HepG2 (cell line): Measurements from ENCODE around the gene CHEK2. TPM values are rescaled to one million over a fixed set of nuclear protein-coding genes. Genes with fewer than 3 reads are reported as not detected.

Experiments
- CHD4 ChIP-seq: fragments of 200-600 bp; sonication (generic); IDR thresholded peaks from 2 replicates; pipeline ENCODE4 v1.7.0; 2017; ENCODE audit warnings: mild to moderate bottlenecking, low read length, borderline replicate concordance
- EEA1 ChIP-seq: sonication (generic); formaldehyde crosslinking; IDR thresholded peaks from 2 replicates; pipeline ENCODE4 v1.5.1; 2020; ENCODE audit warnings: mild to moderate bottlenecking, missing genetic modification reagents, borderline replicate concordance
- FOXJ3 ChIP-seq: sonication (generic); formaldehyde crosslinking; IDR thresholded peaks from 2 replicates; pipeline ENCODE4 v1.4.0; 2020; ENCODE audit warnings: missing genetic modification reagents, mild to moderate bottlenecking, borderline replicate concordance
- FOXM1 ChIP-seq: sonication (generic); formaldehyde crosslinking; IDR thresholded peaks from 2 replicates; pipeline ENCODE4 v1.5.0; 2020; ENCODE audit warnings: missing genetic modification reagents
- GABPA ChIP-seq, 2 experiments: IDR thresholded peaks; 2 replicates each; pipeline ENCODE4 v1.6.1; 2011 to 2016; ENCODE audit warnings: low read depth in 2 of 2, low read length in 1 of 2, missing biosample characterization in 1 of 2, missing genetic modification characterization in 1 of 2
- HDAC1 ChIP-seq: sonication (generic); formaldehyde crosslinking; IDR thresholded peaks from 2 replicates; pipeline ENCODE4 v1.5.1; 2020; ENCODE audit warnings: mild to moderate bottlenecking, missing genetic modification reagents
- HMG20A ChIP-seq: IDR thresholded peaks from 2 replicates; pipeline ENCODE4 v1.6.1; 2016; ENCODE audit warnings: borderline replicate concordance
- HNF4G ChIP-seq, 2 experiments: sonication (generic) in 1 of 2; formaldehyde crosslinking in 1 of 2; IDR thresholded peaks; 2 replicates each; pipeline versions ENCODE4 v1.4.0 to v1.6.1; 2011 to 2020; ENCODE audit warnings: borderline replicate concordance in 2 of 2, low read depth in 2 of 2, mild to moderate bottlenecking in 2 of 2, low read length in 1 of 2, missing genetic modification reagents in 1 of 2, moderate library complexity in 1 of 2
- KLF15 ChIP-seq: sonication (generic); formaldehyde crosslinking; IDR thresholded peaks from 2 replicates; pipeline ENCODE4 v1.8.1; 2023; ENCODE audit warnings: borderline replicate concordance, mild to moderate bottlenecking, inconsistent platforms, missing genetic modification reagents, mixed read lengths
- KMT2A ChIP-seq: sonication (generic); formaldehyde crosslinking; IDR thresholded peaks from 2 replicates; pipeline ENCODE4 v1.4.0; 2020; ENCODE audit warnings: missing genetic modification reagents
- PPARG ChIP-seq: conservative IDR thresholded peaks from 2 replicates; pipeline ENCODE4 v1.6.1; 2016; ENCODE audit warnings: missing biosample characterization, missing genetic modification reagents
- RXRA ChIP-seq: sonication (generic); formaldehyde crosslinking; IDR thresholded peaks from 2 replicates; pipeline ENCODE4 v1.5.1; 2020; ENCODE audit warnings: missing genetic modification reagents
- SP5 ChIP-seq: IDR thresholded peaks from 2 replicates; pipeline ENCODE4 v1.6.1; 2016; ENCODE audit warnings: low read depth, borderline replicate concordance
- YY1 ChIP-seq: IDR thresholded peaks from 2 replicates; pipeline ENCODE4 v1.6.1; 2011; ENCODE audit warnings: low read length, low read depth, moderate library complexity, mild to moderate bottlenecking; ENCODE audit not compliant: insufficient read depth, insufficient replicate concordance
- ZFYVE20 ChIP-seq: sonication (generic); formaldehyde crosslinking; IDR thresholded peaks from 2 replicates; pipeline ENCODE4 v1.8.0; 2023; ENCODE audit warnings: low read depth, mild to moderate bottlenecking, moderate library complexity, missing genetic modification reagents, borderline replicate concordance
- ZIK1 ChIP-seq: sonication (generic); formaldehyde crosslinking; IDR thresholded peaks from 2 replicates; pipeline ENCODE4 v1.5.0; 2020; ENCODE audit warnings: mild to moderate bottlenecking, low read depth, missing genetic modification reagents, borderline replicate concordance
- ZNF329 ChIP-seq: sonication (generic); formaldehyde crosslinking; IDR thresholded peaks from 2 replicates; pipeline ENCODE4 v1.9.0; 2021; ENCODE audit warnings: low read depth, mild to moderate bottlenecking, missing genetic modification reagents
- ZNF484 ChIP-seq: sonication (generic); formaldehyde crosslinking; IDR thresholded peaks from 2 replicates; pipeline ENCODE4 v1.5.1; 2020; ENCODE audit warnings: mild to moderate bottlenecking, low read depth, missing genetic modification reagents, borderline replicate concordance
- ZNF773 ChIP-seq: sonication (generic); formaldehyde crosslinking; IDR thresholded peaks from 2 replicates; pipeline ENCODE4 v1.4.0; 2020; ENCODE audit warnings: missing genetic modification reagents, borderline replicate concordance
- ZNF780A ChIP-seq: sonication (generic); formaldehyde crosslinking; IDR thresholded peaks from 2 replicates; pipeline ENCODE4 v1.8.0; 2022; ENCODE audit warnings: mild to moderate bottlenecking, missing genetic modification reagents, moderate library complexity
- ZNF850 ChIP-seq: sonication (generic); formaldehyde crosslinking; conservative IDR thresholded peaks from 2 replicates; pipeline ENCODE4 v1.9.0; 2021; ENCODE audit warnings: mild to moderate bottlenecking, missing genetic modification reagents
- ZSCAN31 ChIP-seq: sonication (generic); formaldehyde crosslinking; IDR thresholded peaks from 2 replicates; pipeline ENCODE4 v1.5.0; 2020; ENCODE audit warnings: low read depth, mild to moderate bottlenecking, missing genetic modification reagents
- polyA plus RNA-seq, 8 experiments: library from polyadenylated mRNA; depleted of rRNA in 3 of 8; stranded (reverse) in 7 of 8; unstranded in 1 of 8; fragments of >200 nt; fragmentation: Illumina TruSeq in 4 of 8; extraction: Trizol in 4 of 8; gene quantifications; 2 replicates each; pipeline versions ENCODE4 v1.2.1 to v1.2.3, GENCODE V29; 2011 to 2016; ENCODE audit warnings: low read depth in 4 of 8, missing spikeins in 1 of 8, mixed read lengths in 1 of 8; ENCODE audit not compliant: insufficient read depth in 1 of 8
- total RNA-seq, 5 experiments: library from RNA; depleted of rRNA; stranded (reverse); fragments of >200 nt; fragmentation: Illumina TruSeq; extraction: Trizol; gene quantifications; 2 replicates each; pipeline ENCODE4 v1.2.3, GENCODE V29; 2016; ENCODE audit warnings: low read depth in 1 of 5
- TF ChIP-seq, protein P1 (sequence below): fragments of 450-650 bp; IDR thresholded peaks from 2 replicates; pipeline ENCODE4 v1.6.1; 2016
- TF ChIP-seq, protein P2 (sequence below): sonication (generic); formaldehyde crosslinking; IDR thresholded peaks from 2 replicates; pipeline ENCODE4 v1.9.0; 2022; ENCODE audit warnings: low read depth, missing genetic modification reagents
- TF ChIP-seq, protein P3 (sequence below): sonication (generic); formaldehyde crosslinking; conservative IDR thresholded peaks from 2 replicates; pipeline ENCODE4 v1.8.1; 2023; ENCODE audit warnings: missing genetic modification reagents

The CHEK2 gene
- total and polyA plus RNA-seq, 2 of the 13 experiments (the other 11 are each of a cell fraction or from before 2014, with no cell fraction given): 27.0 to 40.5 TPM

DNA sequence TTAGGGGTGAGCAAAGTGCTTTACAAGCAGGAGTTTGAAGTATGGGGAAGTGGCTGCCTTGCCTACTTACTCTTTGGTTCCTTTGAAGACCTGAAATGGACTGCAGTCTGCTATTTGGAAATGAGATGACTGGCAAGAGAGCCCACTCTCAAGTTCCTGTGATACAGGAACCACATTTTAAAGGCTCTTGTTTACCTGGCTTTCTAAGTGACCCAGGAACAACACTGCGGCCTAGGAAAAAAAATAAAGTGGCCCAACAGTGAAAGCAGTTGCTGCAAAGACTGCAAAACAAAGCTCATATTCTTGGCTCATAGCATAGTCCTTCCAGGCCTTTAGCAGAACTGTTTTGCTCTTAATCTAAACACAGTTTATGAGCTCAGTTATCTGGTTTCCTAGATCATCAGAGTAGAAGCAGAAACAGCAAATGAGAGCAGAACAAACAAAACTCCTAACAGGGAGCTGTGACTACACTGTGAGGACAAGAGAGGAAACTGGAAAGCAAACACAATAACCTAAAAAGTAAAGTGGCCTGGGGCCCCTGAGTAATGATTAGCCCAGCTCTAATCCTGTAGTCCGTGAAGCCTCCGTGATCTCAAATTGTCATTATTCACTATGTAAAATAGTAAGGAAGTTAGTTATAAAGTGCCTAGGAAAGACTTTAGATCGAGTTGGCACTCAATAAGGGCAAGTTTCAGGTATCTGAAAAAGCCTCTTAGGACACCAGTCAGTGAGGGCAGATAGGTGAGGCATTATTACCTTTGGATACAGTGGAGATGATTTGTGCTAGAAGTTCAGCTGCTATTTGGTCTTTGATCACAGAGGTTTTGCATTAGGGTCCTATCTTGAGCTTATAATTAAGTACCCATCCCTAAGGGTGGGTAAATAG is 42.4 kb upstream of the CHEK2 start (continued):
- TF ChIP-seq, protein P1, sequence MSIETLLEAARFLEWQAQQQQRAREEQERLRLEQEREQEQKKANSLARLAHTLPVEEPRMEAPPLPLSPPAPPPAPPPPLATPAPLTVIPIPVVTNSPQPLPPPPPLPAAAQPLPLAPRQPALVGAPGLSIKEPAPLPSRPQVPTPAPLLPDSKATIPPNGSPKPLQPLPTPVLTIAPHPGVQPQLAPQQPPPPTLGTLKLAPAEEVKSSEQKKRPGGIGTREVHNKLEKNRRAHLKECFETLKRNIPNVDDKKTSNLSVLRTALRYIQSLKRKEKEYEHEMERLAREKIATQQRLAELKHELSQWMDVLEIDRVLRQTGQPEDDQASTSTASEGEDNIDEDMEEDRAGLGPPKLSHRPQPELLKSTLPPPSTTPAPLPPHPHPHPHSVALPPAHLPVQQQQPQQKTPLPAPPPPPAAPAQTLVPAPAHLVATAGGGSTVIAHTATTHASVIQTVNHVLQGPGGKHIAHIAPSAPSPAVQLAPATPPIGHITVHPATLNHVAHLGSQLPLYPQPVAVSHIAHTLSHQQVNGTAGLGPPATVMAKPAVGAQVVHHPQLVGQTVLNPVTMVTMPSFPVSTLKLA: no peak
- TF ChIP-seq ZSCAN31 (CRISPR knock-in tag) (no peak), YY1 (peak; percentile 15), GABPA (IDR thresholded peaks at IDR 0.05; ENCODE audit: low read depth, low read length) (no peak), GABPA (CRISPR knock-in tag; IDR thresholded peaks at IDR 0.05; ENCODE audit: low read depth) (peak; percentile 33), ZFYVE20 (CRISPR knock-in tag) (no peak), ZNF773 (CRISPR knock-in tag) (no peak), FOXM1 (no peak), HNF4G (IDR thresholded peaks at IDR 0.05; ENCODE audit: borderline replicate concordance, low read depth, low read length) (no peak), HNF4G (CRISPR knock-in tag; IDR thresholded peaks at IDR 0.05; ENCODE audit: borderline replicate concordance, low read depth) (no peak), FOXJ3 (CRISPR knock-in tag) (peak; percentile 81), EEA1 (CRISPR knock-in tag) (no peak), HMG20A (peak; percentile 72; the same call in 1 of the 2 replicates), CHD4 (peak; percentile 41; the same call in 1 of the 2 replicates), ZNF329 (CRISPR knock-in tag) (no peak), ZNF850 (CRISPR knock-in tag) (no peak), ZIK1 (no peak), KLF15 (CRISPR knock-in tag) (no peak), ZNF780A (CRISPR knock-in tag) (no peak), RXRA (no peak), SP5 (CRISPR knock-in tag) (no peak), HDAC1 (CRISPR knock-in tag) (peak; percentile 36; the same call in 1 of the 2 replicates), KMT2A (CRISPR knock-in tag) (no peak), PPARG (no peak; the same call in 1 of the 2 replicates), ZNF484 (CRISPR knock-in tag) (no peak)
- TF ChIP-seq, protein P2, sequence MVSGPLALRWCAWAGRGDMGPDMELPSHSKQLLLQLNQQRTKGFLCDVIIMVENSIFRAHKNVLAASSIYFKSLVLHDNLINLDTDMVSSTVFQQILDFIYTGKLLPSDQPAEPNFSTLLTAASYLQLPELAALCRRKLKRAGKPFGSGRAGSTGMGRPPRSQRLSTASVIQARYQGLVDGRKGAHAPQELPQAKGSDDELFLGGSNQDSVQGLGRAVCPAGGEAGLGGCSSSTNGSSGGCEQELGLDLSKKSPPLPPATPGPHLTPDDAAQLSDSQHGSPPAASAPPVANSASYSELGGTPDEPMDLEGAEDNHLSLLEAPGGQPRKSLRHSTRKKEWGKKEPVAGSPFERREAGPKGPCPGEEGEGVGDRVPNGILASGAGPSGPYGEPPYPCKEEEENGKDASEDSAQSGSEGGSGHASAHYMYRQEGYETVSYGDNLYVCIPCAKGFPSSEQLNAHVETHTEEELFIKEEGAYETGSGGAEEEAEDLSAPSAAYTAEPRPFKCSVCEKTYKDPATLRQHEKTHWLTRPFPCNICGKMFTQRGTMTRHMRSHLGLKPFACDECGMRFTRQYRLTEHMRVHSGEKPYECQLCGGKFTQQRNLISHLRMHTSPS: no peak
- TF ChIP-seq, protein P3, sequence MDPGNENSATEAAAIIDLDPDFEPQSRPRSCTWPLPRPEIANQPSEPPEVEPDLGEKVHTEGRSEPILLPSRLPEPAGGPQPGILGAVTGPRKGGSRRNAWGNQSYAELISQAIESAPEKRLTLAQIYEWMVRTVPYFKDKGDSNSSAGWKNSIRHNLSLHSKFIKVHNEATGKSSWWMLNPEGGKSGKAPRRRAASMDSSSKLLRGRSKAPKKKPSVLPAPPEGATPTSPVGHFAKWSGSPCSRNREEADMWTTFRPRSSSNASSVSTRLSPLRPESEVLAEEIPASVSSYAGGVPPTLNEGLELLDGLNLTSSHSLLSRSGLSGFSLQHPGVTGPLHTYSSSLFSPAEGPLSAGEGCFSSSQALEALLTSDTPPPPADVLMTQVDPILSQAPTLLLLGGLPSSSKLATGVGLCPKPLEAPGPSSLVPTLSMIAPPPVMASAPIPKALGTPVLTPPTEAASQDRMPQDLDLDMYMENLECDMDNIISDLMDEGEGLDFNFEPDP: no peak
